HG03457 (cell line): ENCODE measurements around the gene HAUS3.
"Not testable (repeated sequence)": the region's sequence is repeated elsewhere in the genome, so short reads cannot be mapped to it uniquely, and the experiment has no call there.

Source experiments
- ATAC-seq: cut with Tn5 transposase; IDR thresholded peaks from one replicate; pipeline ENCODE4 v1.9.1; 2021; ENCODE audit warnings: moderate number of reproducible peaks; ENCODE audit not compliant: unreplicated experiment

The HAUS3 gene

GRCh38 chr4:2222838-2223237 lies 19.1 kb downstream of the HAUS3 start:
- no peak for ATAC-seq

- not testable (repeated sequence) for ATAC-seq
Measured at GRCh38 chr4:2221378-2221777, 20.5 kb downstream of the HAUS3 start.

GRCh38 chr4:2220016-2220630 lies 21.8 kb downstream of the HAUS3 start:
- no peak for ATAC-seq

GRCh38 chr4:2219233-2219760 lies 22.6 kb downstream of the HAUS3 start:
- no peak for ATAC-seq

- ATAC-seq = no peak
Measured at GRCh38 chr4:2218436-2218835, 23.5 kb downstream of the HAUS3 start.

GRCh38 chr4:2217726-2218125 lies 24.2 kb downstream of the HAUS3 start:
- ATAC-seq = no peak

GRCh38 chr4:2212831-2213230 lies 29.1 kb downstream of the HAUS3 start:
- ATAC-seq = no peak

GRCh38 chr4:2202789-2203188 lies 39.1 kb downstream of the HAUS3 start:
- ATAC-seq = not testable (repeated sequence)

- no peak for ATAC-seq
Measured at GRCh38 chr4:2194496-2194895, 47.4 kb downstream of the HAUS3 start.

GRCh38 chr4:2193326-2193725 lies 48.6 kb downstream of the HAUS3 start:
- no peak for ATAC-seq

- ATAC-seq = no peak
Measured at GRCh38 chr4:2186865-2187172, 55.1 kb downstream of the HAUS3 start.

- ATAC-seq = no peak
Measured at GRCh38 chr4:2186133-2186864, 55.6 kb downstream of the HAUS3 start.

GRCh38 chr4:2183394-2183793 lies 58.5 kb downstream of the HAUS3 start:
- ATAC-seq = no peak

GRCh38 chr4:2182994-2183393 lies 58.9 kb downstream of the HAUS3 start:
- no peak for ATAC-seq

- no peak for ATAC-seq
Measured at GRCh38 chr4:2180410-2180809, 61.5 kb downstream of the HAUS3 start.

GRCh38 chr4:2179717-2180116 lies 62.2 kb downstream of the HAUS3 start:
- ATAC-seq = no peak

- no peak for ATAC-seq
Measured at GRCh38 chr4:2178986-2179385, 62.9 kb downstream of the HAUS3 start.
